Measurements from ENCODE around the gene MT1H.

Gene MT1H

GRCh38 chr16:56636616-56637413, 32.8 kb upstream of the MT1H start:
- DNase-seq (ENCODE audit: low spot score): no peak

GRCh38 chr16:56637814-56638750, 31.5 kb upstream of the MT1H start, which contains the start of gene MT1A:
MT1A (plus strand) TSS chr16:56638666; CDS start chr16:56638739, 73 bp downstream.
- DNase-seq (ENCODE audit: low spot score): no peak

GRCh38 chr16:56639045-56639444, 30.6 kb upstream of the MT1H start:
- DNase-seq (ENCODE audit: low spot score): no peak

GRCh38 chr16:56640076-56640475, 29.5 kb upstream of the MT1H start:
- no peak for DNase-seq (ENCODE audit: low spot score)

- DNase-seq (ENCODE audit: low spot score): no peak
These were observed 28.4 kb upstream of the MT1H start for GRCh38 chr16:56641166-56641565.

GRCh38 chr16:56643080-56643778, 26.4 kb upstream of the MT1H start:
- DNase-seq (ENCODE audit: low spot score): no peak

- no peak for DNase-seq (ENCODE audit: low spot score)
These were observed 25.8 kb upstream of the MT1H start for GRCh38 chr16:56643833-56644232.

- DNase-seq (ENCODE audit: low spot score): no peak
These were observed 24.3 kb upstream of the MT1H start for GRCh38 chr16:56645311-56645710.

GRCh38 chr16:56645838-56646237, 23.8 kb upstream of the MT1H start:
- DNase-seq (ENCODE audit: low spot score): no peak

- DNase-seq (ENCODE audit: low spot score): no peak
These were observed 21.8 kb upstream of the MT1H start for GRCh38 chr16:56647641-56648431.

GRCh38 chr16:56649271-56649670, 20.3 kb upstream of the MT1H start:
- no peak for DNase-seq (ENCODE audit: low spot score)

- DNase-seq (ENCODE audit: low spot score): no peak
These were observed 19.8 kb upstream of the MT1H start for GRCh38 chr16:56649820-56650219.

- DNase-seq (ENCODE audit: low spot score): no peak
These were observed 18.0 kb upstream of the MT1H start, which contains the start of gene MT1B for GRCh38 chr16:56651586-56651985. MT1B (plus strand) TSS chr16:56651886; CDS start chr16:56651954, 68 bp downstream.

GRCh38 chr16:56652600-56652999, 17.0 kb upstream of the MT1H start:
- no peak for DNase-seq (ENCODE audit: low spot score)

GRCh38 chr16:56653218-56653617, 16.4 kb upstream of the MT1H start:
- no peak for DNase-seq (ENCODE audit: low spot score)

- no peak for DNase-seq (ENCODE audit: low spot score)
These were observed 11.9 kb upstream of the MT1H start, which contains the start of gene MT1F for GRCh38 chr16:56657555-56658326. MT1F (plus strand) TSS chr16:56657959; CDS start chr16:56658059, 100 bp downstream.

GRCh38 chr16:56658327-56658875, 11.2 kb upstream of the MT1H start:
- DNase-seq (ENCODE audit: low spot score): no peak

GRCh38 chr16:56662357-56663354, 7.0 kb upstream of the MT1H start:
- no peak for DNase-seq (ENCODE audit: low spot score)

- no peak for DNase-seq (ENCODE audit: low spot score)
These were observed 5.1 kb upstream of the MT1H start for GRCh38 chr16:56664506-56664905.

All from left forelimb (tissue), 1 donor.